Esophagus squamous epithelium (tissue), 5 donors: ENCODE measurements around the gene UTP25. TPM values are rescaled to one million over a fixed set of nuclear protein-coding genes. Genes with fewer than 3 reads are reported as not detected.

Source experiments
- DNase-seq: peaks from one replicate; lab custom pipeline; 2025; lab: John Stamatoyannopoulos, UW
- H3K27ac ChIP-seq, 4 donors: fragments of 200-600 bp; sonication (generic); one replicate each; pipeline ENCODE4 v1.5.1; 2016 to 2019; ENCODE audit warnings: mild to moderate bottlenecking in 1 of 4
- H3K27me3 ChIP-seq, 4 donors: fragments of 200-600 bp; sonication (generic); 1 replicate in 3 of 4; 2 replicates in 1 of 4; pipeline versions ENCODE4 v1.5.1 to v1.6.0; 2017 to 2021; ENCODE audit warnings: antibody characterized with exemption in 1 of 4
- H3K36me3 ChIP-seq, 3 donors: fragments of 200-600 bp; sonication (generic); one replicate each; pipeline ENCODE4 v1.5.1; 2016 to 2019
- H3K4me1 ChIP-seq, 3 donors: fragments of 200-600 bp; sonication (generic); one replicate each; pipeline ENCODE4 v1.5.1; 2017 to 2019
- H3K4me3 ChIP-seq, 4 donors: fragments of 200-600 bp; sonication (generic); 1 replicate in 3 of 4; 2 replicates in 1 of 4; pipeline ENCODE4 v1.5.1; 2016 to 2019; ENCODE audit warnings: mild to moderate bottlenecking in 2 of 4, moderate library complexity in 1 of 4
- H3K9me3 ChIP-seq, 3 donors: fragments of 200-600 bp; sonication (generic); one replicate each; pipeline ENCODE4 v1.5.1; 2016 to 2019
- CTCF ChIP-seq, 6 experiments: fragments of 450-650 bp in 4 of 6; fragments of 200-600 bp in 2 of 6; sonication (generic) in 2 of 6; IDR thresholded peaks; one replicate each; pipeline ENCODE4 v1.5.1; 2016 to 2019; ENCODE audit warnings: antibody characterized with exemption in 6 of 6, mild to moderate bottlenecking in 4 of 6, moderate library complexity in 4 of 6
- POLR2A ChIP-seq, 4 donors: fragments of 450-650 bp; IDR thresholded peaks; one replicate each; pipeline ENCODE4 v1.6.1; 2017; ENCODE audit warnings: antibody characterized with exemption in 4 of 4, mild to moderate bottlenecking in 4 of 4, moderate library complexity in 3 of 4
- WGBS, 2 donors: methylation state at CpG; one replicate each; pipeline ENCODE4 v1.1.5; 2018; 5-methylcytosine and 5-hydroxymethylcytosine counted together
- intact Hi-C: fragments of 100-400 bp; cut with DNase I; formaldehyde crosslinking; loops from one replicate; pipeline ENCODE4 v1.15.0; 2022
- total RNA-seq, 4 donors: library from RNA; depleted of rRNA; stranded (reverse); fragments of >200 nt; gene quantifications; one replicate each; pipeline ENCODE4 v1.1.0, GENCODE V29; 2016
- donor health status: DM: yes; HTN: yes; CAD: no.

Gene UTP25
- total RNA-seq, 4 donors from 2014 or later, result 3.9 to 13.5 (median 7.8) TPM

- intact Hi-C loops, result loop anchor here (10.0 kb wide), 1 partner anchor 109 kb away; no protein-coding TSS in a partner anchor
These were observed 48.5 kb downstream of the UTP25 start for GRCh38 chr1:209876078-209876800.

GRCh38 chr1:209877087-209877764 is 49.5 kb downstream of the UTP25 start:
- peaks cover 0 to 42% (median 0%) of the 10 kb centered on the region in 4 donors for H3K27me3 ChIP-seq
- no peaks in the 10 kb centered on the region for H3K9me3 ChIP-seq
- no peaks in the 10 kb centered on the region for H3K36me3 ChIP-seq
- no peak overlapping the region for H3K27ac ChIP-seq
- 19 to 45% methylated on average over 2 of the region's 2 CpGs for WGBS, 2 donors
- no peaks in the 10 kb centered on the region for H3K4me1 ChIP-seq
- no peak for DNase-seq
- H3K4me3 ChIP-seq, result no peak overlapping the region
- TF ChIP-seq POLR2A (IDR thresholded peaks at IDR 0.05) (no peak), CTCF (IDR thresholded peaks at IDR 0.05) (no peak)
- intact Hi-C loops, result loop anchor here (10.0 kb wide), 1 partner anchor 108 kb away; no protein-coding TSS in a partner anchor

More at GRCh38 chr1:209876078-209876800, 48.5 kb downstream of the UTP25 start:
- H3K4me3 ChIP-seq, result no peak overlapping the region
- TF ChIP-seq CTCF (IDR thresholded peaks at IDR 0.05) (no peak), POLR2A (IDR thresholded peaks at IDR 0.05) (no peak)
- no peaks in the 10 kb centered on the region for H3K36me3 ChIP-seq
- DNase-seq, result no peak
- WGBS, 2 donors, result 72 to 73% methylated on average over 6 of the region's 6 CpGs
- H3K27ac ChIP-seq, result no peak overlapping the region
- no peaks in the 10 kb centered on the region for H3K4me1 ChIP-seq
- H3K9me3 ChIP-seq, result no peaks in the 10 kb centered on the region
- H3K27me3 ChIP-seq, result peaks cover 0 to 36% (median 0%) of the 10 kb centered on the region in 4 donors

GRCh38 chr1:209878964-209879363 is 51.2 kb downstream of the UTP25 start:
- H3K27me3 ChIP-seq, result peaks cover 0 to 40% (median 0%) of the 10 kb centered on the region in 4 donors
- TF ChIP-seq POLR2A (IDR thresholded peaks at IDR 0.05), result no peak
- no peak for TF ChIP-seq CTCF (IDR thresholded peaks at IDR 0.05)
- H3K4me1 ChIP-seq, result peaks cover 0 to 3% (median 0%) of the 10 kb centered on the region in 3 donors
- H3K36me3 ChIP-seq, result no peaks in the 10 kb centered on the region
- H3K4me3 ChIP-seq, result no peak overlapping the region
- intact Hi-C loops, result loop anchor here (10.0 kb wide), 1 partner anchor 106 kb away; no protein-coding TSS in a partner anchor
- H3K9me3 ChIP-seq, result no peaks in the 10 kb centered on the region
- no peak overlapping the region for H3K27ac ChIP-seq
- WGBS, 2 donors, result 100% methylated on average over 1 of the region's 1 CpG; no CpG with 5 or more reads in 1 of the 2 donors
- DNase-seq, result no peak

- WGBS, 2 donors, result 60 to 67% methylated on average over 12 of the region's 12 CpGs
- no peak for DNase-seq
- TF ChIP-seq CTCF (IDR thresholded peaks at IDR 0.05) (no peak), POLR2A (IDR thresholded peaks at IDR 0.05) (no peak)
- Histone ChIP-seq H3K36me3 (no peaks in the 10 kb centered on the region), H3K27ac (no peak overlapping the region), H3K4me1 (peaks cover 0 to 7% (median 0%) of the 10 kb centered on the region in 3 donors), H3K27me3 (peaks cover 0 to 40% (median 0%) of the 10 kb centered on the region in 4 donors), H3K4me3 (no peak overlapping the region), H3K9me3 (no peaks in the 10 kb centered on the region)
- intact Hi-C loops, result loop anchor here (10.0 kb wide), 1 partner anchor 105 kb away; no protein-coding TSS in a partner anchor
These were observed 51.8 kb downstream of the UTP25 start for GRCh38 chr1:209879539-209879938.

- H3K27ac ChIP-seq, result no peak overlapping the region
- DNase-seq, result no peak
- H3K36me3 ChIP-seq, result no peaks in the 10 kb centered on the region
- H3K4me1 ChIP-seq, result peaks cover 0 to 10% (median 0%) of the 10 kb centered on the region in 3 donors
- H3K9me3 ChIP-seq, result no peaks in the 10 kb centered on the region
- WGBS, 2 donors, result 68 to 80% methylated on average over 3 of the region's 3 CpGs
- H3K27me3 ChIP-seq, result peaks cover 0 to 40% (median 0%) of the 10 kb centered on the region in 4 donors
- intact Hi-C loops, result no loop called here
- no peak for TF ChIP-seq POLR2A (IDR thresholded peaks at IDR 0.05)
- no peak for TF ChIP-seq CTCF (IDR thresholded peaks at IDR 0.05)
- H3K4me3 ChIP-seq, result no peak overlapping the region
These were observed 52.3 kb downstream of the UTP25 start for GRCh38 chr1:209880031-209880430.
